ENCODE measurements around the gene TNFSF18. TPM values are rescaled to one million over a fixed set of nuclear protein-coding genes. Genes with fewer than 3 reads are reported as not detected.
"Not testable (repeated sequence)": the region's sequence is repeated elsewhere in the genome, so short reads cannot be mapped to it uniquely, and the experiment has no call there.

Gene TNFSF18
- total RNA-seq (2014; rRNA removed; shearing (Covaris generic)), result 0.10 and 0.12 TPM in 2 replicates

- peak; percentile 64 for DNase-seq (ENCODE audit: low read depth)
These were observed at the start of gene TNFSF18 for GRCh38 chr1:173050865-173051264. Gene TNFSF18 (minus strand): TSS chr1:173050941. CDS start chr1:173050896, 45 bp downstream.

GRCh38 chr1:173099166-173099565 is 48.4 kb upstream of the TNFSF18 start:
- no peak for DNase-seq (ENCODE audit: low read depth)

DNA sequence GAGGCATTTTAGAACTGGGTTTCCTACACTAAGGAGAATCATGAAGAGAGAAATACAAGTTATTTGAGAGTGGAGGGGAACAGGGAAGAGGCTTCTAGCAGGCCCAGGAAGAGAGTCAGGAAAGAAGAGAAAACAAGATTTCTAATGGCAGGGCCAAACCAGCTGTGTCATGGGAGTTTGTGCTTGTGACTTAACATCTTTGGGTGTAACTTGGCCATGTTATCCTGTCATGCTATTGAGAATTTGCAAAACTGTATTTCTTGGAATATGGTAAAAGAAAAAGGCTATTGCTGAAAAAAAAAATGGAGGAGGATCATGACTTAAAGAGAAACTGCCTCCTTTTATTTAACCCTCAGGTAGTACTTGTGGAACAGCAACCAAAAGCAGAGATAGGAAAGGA is 47.4 kb upstream of the TNFSF18 start:
- DNase-seq (ENCODE audit: low read depth), result no peak

- DNase-seq (ENCODE audit: low read depth), result no peak
These were observed 46.3 kb upstream of the TNFSF18 start for GRCh38 chr1:173097001-173097400.

DNA sequence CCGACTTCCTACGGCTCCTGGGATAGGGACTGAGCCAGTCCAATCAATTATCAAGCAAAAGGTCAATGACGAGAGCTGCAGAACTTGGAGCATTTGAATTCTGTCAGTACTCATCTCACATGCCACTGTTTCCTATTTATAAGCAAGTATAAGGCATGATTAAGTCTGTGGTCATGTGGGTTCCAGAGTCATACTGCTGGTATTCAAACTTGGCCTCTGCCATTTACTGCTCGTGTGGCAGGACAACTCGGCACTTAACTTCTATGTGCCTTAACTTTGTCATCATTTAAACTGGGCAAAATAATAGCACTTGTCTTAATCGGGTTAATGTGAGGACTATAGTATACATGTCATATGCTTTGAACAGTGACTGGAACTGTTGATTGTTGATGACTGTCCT is 44.9 kb upstream of the TNFSF18 start:
- peak; percentile 83 for DNase-seq (ENCODE audit: low read depth)

DNA sequence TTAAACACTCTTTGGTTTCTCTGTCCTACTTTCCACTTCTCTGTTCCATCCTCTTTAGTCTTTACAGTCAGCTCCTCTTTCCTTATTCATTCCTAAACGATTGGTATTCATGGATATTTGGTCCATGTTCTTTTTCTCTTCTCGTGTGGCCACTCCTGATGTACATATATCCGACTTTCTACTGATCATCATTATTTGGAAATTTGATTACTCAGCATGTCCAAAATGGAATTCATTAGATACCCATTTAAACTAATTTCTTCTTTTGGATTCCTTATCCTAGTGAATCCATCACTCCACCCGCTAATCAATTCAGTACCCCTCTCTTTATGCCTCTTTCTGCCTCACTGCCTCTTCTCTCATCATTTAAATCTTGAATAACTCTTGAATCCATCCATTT is 43.8 kb upstream of the TNFSF18 start:
- no peak for DNase-seq (ENCODE audit: low read depth)

GRCh38 chr1:173093691-173094445 is 43.1 kb upstream of the TNFSF18 start:
- no peak for DNase-seq (ENCODE audit: low read depth)

DNA sequence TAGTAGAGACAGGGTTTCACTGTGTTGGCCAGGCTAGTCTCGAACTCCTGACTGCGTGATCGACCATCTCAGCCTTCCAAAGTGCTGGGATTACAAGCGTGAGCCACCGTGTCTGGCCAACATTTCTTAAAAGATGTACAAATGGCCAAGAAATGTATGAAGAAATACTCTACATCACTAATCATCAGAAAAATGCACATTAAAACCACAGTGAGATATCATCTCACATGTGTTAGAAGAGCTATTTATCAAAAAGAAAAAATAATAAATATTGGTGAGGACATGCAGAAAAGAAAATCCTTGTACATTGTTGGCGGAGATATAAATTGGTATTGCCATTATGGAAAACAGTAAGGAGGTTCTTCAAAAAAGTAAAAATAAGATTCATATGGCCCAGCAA is 33.6 kb upstream of the TNFSF18 start:
- DNase-seq (ENCODE audit: low read depth), result no peak

DNA sequence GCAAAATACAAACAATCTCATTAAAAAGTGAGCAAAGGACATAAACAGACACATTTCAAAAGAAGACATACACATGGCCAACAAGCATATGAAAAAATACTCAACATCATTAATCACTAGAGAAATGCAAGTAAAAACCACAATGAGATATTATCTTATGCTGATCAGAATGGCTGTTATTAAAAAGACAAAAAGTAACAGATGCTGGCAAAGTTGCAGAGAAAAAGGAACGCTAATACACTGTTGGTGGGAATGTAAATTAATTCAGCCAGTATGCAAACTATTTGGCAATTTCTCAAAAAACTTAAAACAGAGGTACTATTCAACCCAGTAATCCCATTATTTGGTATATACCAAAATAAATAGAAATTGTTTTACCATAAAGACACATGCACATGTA is 32.2 kb upstream of the TNFSF18 start:
- DNase-seq (ENCODE audit: low read depth), result no peak

GRCh38 chr1:173074217-173074616 is 23.5 kb upstream of the TNFSF18 start:
- not testable (repeated sequence) for DNase-seq (ENCODE audit: low read depth)

DNA sequence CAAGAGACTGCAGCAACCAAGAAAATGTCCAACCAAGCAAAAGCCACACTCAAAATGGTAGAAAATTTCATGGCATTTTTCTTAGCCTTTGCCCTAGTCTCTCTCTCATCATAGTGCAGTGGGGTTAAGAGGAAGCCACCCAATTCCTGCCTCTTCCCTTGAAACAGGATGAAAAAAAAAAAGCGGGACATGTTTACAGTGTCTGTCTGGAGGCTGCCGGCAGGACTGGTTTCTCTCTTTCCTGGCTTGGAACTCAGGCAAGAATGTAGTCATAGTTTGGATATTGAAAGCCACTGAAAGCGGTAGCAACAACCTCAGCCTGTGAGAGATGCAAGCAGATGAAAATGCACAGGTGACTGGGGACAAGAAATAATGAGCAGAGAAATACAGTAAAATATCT is 13.3 kb upstream of the TNFSF18 start:
- no peak for DNase-seq (ENCODE audit: low read depth)

GRCh38 chr1:173063171-173063570 is 12.4 kb upstream of the TNFSF18 start:
- DNase-seq (ENCODE audit: low read depth), result no peak

GRCh38 chr1:173062150-173062938 is 11.6 kb upstream of the TNFSF18 start:
- peak; percentile 91 for DNase-seq (ENCODE audit: low read depth)

- DNase-seq (ENCODE audit: low read depth), result no peak
These were observed 7.8 kb upstream of the TNFSF18 start for GRCh38 chr1:173058556-173058955.

DNA sequence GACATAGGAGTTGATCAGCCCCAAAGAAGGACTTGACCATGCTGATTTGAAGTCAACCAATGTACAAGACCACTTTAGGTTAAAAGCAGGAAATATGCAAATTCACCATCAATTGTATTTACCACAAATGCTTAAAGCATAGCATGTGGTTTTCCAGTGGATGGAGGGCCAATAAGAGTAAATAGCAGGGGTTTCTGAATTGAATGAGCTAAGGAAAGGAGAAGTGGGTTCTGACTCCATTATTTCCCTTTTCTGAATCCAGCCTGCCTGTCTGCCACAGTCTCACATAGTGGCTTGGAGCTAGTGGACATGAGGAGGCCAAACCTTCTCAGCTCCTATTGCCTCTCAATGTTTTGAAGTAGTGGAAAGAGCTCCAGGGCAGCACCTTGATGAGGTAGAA is 7.2 kb upstream of the TNFSF18 start:
- DNase-seq (ENCODE audit: low read depth), result no peak

DNA sequence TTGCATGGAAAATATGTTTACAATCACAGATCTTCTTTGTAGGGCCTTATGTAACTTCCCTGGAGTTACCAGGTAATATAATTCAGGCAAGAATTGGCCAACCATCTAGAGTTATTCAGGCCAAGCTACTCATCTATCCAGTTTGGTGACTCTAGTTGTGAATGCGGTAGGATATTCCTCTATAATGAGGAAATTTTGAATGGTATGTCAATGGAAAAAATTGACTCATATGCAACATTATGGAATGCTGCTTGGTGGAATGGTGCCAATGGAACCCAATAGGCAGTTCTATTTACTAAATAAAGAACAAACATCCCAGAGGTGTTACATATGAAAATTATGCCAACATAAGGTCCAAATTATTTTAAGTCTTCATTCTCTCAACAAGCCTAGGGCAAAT is 5.6 kb upstream of the TNFSF18 start:
- no peak for DNase-seq (ENCODE audit: low read depth)

DNA sequence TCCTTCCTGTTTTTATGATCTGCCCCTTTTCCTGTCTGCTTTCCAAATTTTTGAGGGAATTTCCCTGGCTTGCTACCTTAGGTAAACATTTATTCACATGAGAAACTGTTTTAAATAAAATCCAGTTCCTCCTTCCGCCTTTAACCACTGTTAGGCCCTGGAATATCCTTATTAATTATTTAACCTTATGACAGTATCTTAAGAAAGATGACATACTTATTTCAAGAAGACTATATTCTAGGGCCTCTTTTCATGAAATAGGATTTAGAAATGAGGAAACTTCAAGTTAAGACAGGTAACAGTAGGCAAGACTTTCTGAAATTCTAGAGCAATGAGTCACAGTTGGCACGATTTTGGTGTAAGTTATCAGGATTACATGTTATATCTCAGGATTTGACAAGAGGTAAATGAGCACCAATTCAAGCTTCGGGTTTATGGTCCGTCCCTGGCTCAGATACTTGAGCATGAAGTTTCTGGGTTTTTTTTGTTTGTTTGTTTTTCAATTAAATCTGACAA is 2.0 kb upstream of the TNFSF18 start:
- DNase-seq (ENCODE audit: low read depth), result no peak

- no peak for DNase-seq (ENCODE audit: low read depth)
These were observed 1.5 kb downstream of the TNFSF18 start for GRCh38 chr1:173049322-173049633.

- DNase-seq (ENCODE audit: low read depth), result peak; percentile 46
These were observed 2.0 kb downstream of the TNFSF18 start for GRCh38 chr1:173048621-173049321.

- no peak for DNase-seq (ENCODE audit: low read depth)
These were observed 6.1 kb downstream of the TNFSF18 start for GRCh38 chr1:173044656-173045055.

DNA sequence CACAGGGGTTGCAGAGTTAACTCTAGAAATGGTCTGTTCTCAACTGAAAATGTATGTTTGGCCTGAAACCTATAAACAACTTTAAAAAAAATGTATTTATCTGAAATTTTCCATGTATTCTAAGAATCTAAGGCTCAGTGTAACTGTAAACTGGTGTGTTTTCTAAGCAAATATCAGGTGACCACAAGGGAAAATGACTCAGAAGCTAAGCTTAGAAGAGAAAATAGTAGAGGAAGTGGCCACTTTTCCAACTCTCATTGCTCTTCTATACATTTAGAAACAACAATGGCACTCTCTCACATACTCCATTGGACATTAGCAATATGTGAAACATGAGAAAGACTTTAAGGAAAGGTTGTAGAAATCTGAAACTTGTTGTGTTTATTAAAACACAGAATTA is 7.5 kb downstream of the TNFSF18 start:
- DNase-seq (ENCODE audit: low read depth), result peak; percentile 49

DNA sequence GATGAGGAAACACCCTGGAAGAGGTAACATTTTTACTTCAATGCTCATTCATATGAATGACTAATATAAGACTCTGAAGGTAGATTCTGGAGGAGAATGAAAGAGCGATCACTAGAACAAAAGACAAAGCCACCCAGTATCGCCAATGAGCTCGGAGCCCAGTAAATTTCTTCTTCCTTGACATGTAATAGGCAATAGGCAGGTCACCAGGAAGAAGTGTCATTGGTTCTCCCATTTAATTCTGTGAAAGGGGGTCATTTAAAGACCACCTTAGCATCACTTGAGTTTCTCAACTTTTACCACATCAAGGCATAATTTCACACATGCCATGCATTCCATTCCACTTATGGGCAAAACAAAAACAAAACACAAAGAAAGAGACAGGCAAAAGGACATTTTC is 7.9 kb downstream of the TNFSF18 start:
- DNase-seq (ENCODE audit: low read depth), result peak; percentile 19
